Measurements from ENCODE around the gene RGS6. TPM values are rescaled to one million over a fixed set of nuclear protein-coding genes. Genes with fewer than 3 reads are reported as not detected.

The RGS6 gene
- total RNA-seq, 1 donor from 2014 or later: 5.2 TPM

- no peaks in the 10 kb centered on the region for H3K27me3 ChIP-seq (ENCODE audit: control insufficient read depth in 3 of 3, insufficient read depth in 3 of 3, low read length in 3 of 3)
These were observed 251.4 kb downstream of the RGS6 start for GRCh38 chr14:72183631-72184030.

GRCh38 chr14:72186523-72186922 lies 254.3 kb downstream of the RGS6 start:
- Histone ChIP-seq H3K4me1 (ENCODE audit: control insufficient read depth in 3 of 3, insufficient read depth in 3 of 3, low read length in 3 of 3) (peaks cover 0 to 3% (median 2%) of the 10 kb centered on the region in 3 donors), H3K27me3 (ENCODE audit: control insufficient read depth in 3 of 3, insufficient read depth in 3 of 3, low read length in 3 of 3) (no peaks in the 10 kb centered on the region), H3K36me3 (ENCODE audit: control insufficient read depth in 3 of 3, insufficient read depth in 3 of 3, low read length in 3 of 3) (no peaks in the 10 kb centered on the region), H3K4me3 (ENCODE audit: low read length in 3 of 3) (no peak overlapping the region), H3K9ac (ENCODE audit: low read depth in 1 of 3, low read length in 3 of 3) (no peak overlapping the region), H3K9me3 (ENCODE audit: control insufficient read depth in 3 of 3, low read length in 3 of 3) (no peaks in the 10 kb centered on the region), H3K27ac (ENCODE audit: low read depth, low read length) (no peak overlapping the region)

More at GRCh38 chr14:72183631-72184030, 251.4 kb downstream of the RGS6 start:
- no peaks in the 10 kb centered on the region for H3K36me3 ChIP-seq (ENCODE audit: control insufficient read depth in 3 of 3, insufficient read depth in 3 of 3, low read length in 3 of 3)
- no peak overlapping the region for H3K4me3 ChIP-seq (ENCODE audit: low read length in 3 of 3)
- no peak overlapping the region for H3K9ac ChIP-seq (ENCODE audit: low read depth in 1 of 3, low read length in 3 of 3)
- H3K9me3 ChIP-seq (ENCODE audit: control insufficient read depth in 3 of 3, low read length in 3 of 3): no peaks in the 10 kb centered on the region
- no peak overlapping the region for H3K27ac ChIP-seq (ENCODE audit: low read depth, low read length)
- peaks cover 0 to 2% (median 0%) of the 10 kb centered on the region in 3 donors for H3K4me1 ChIP-seq (ENCODE audit: control insufficient read depth in 3 of 3, insufficient read depth in 3 of 3, low read length in 3 of 3)

- Histone ChIP-seq H3K36me3 (ENCODE audit: control insufficient read depth in 3 of 3, insufficient read depth in 3 of 3, low read length in 3 of 3) (no peaks in the 10 kb centered on the region), H3K9me3 (ENCODE audit: control insufficient read depth in 3 of 3, low read length in 3 of 3) (no peaks in the 10 kb centered on the region), H3K4me3 (ENCODE audit: low read length in 3 of 3) (no peak overlapping the region), H3K27me3 (ENCODE audit: control insufficient read depth in 3 of 3, insufficient read depth in 3 of 3, low read length in 3 of 3) (no peaks in the 10 kb centered on the region), H3K9ac (ENCODE audit: low read depth in 1 of 3, low read length in 3 of 3) (no peak overlapping the region), H3K27ac (ENCODE audit: low read depth, low read length) (no peak overlapping the region), H3K4me1 (ENCODE audit: control insufficient read depth in 3 of 3, insufficient read depth in 3 of 3, low read length in 3 of 3) (peaks cover 0 to 3% (median 0%) of the 10 kb centered on the region in 3 donors)
These were observed 264.2 kb downstream of the RGS6 start for GRCh38 chr14:72196237-72197015.

- no peaks in the 10 kb centered on the region for H3K27me3 ChIP-seq (ENCODE audit: control insufficient read depth in 3 of 3, insufficient read depth in 3 of 3, low read length in 3 of 3)
- H3K4me3 ChIP-seq (ENCODE audit: low read length in 3 of 3): no peak overlapping the region
- no peaks in the 10 kb centered on the region for H3K9me3 ChIP-seq (ENCODE audit: control insufficient read depth in 3 of 3, low read length in 3 of 3)
- no peaks in the 10 kb centered on the region for H3K4me1 ChIP-seq (ENCODE audit: control insufficient read depth in 3 of 3, insufficient read depth in 3 of 3, low read length in 3 of 3)
- H3K27ac ChIP-seq (ENCODE audit: low read depth, low read length): no peak overlapping the region
- H3K9ac ChIP-seq (ENCODE audit: low read depth in 1 of 3, low read length in 3 of 3): no peak overlapping the region
- H3K36me3 ChIP-seq (ENCODE audit: control insufficient read depth in 3 of 3, insufficient read depth in 3 of 3, low read length in 3 of 3): no peaks in the 10 kb centered on the region
These were observed 269.4 kb downstream of the RGS6 start for GRCh38 chr14:72201645-72202044.

- Histone ChIP-seq H3K9ac (ENCODE audit: low read depth in 1 of 3, low read length in 3 of 3) (no peak overlapping the region), H3K27me3 (ENCODE audit: control insufficient read depth in 3 of 3, insufficient read depth in 3 of 3, low read length in 3 of 3) (no peaks in the 10 kb centered on the region), H3K36me3 (ENCODE audit: control insufficient read depth in 3 of 3, insufficient read depth in 3 of 3, low read length in 3 of 3) (no peaks in the 10 kb centered on the region), H3K9me3 (ENCODE audit: control insufficient read depth in 3 of 3, low read length in 3 of 3) (no peaks in the 10 kb centered on the region), H3K4me3 (ENCODE audit: low read length in 3 of 3) (no peak overlapping the region), H3K27ac (ENCODE audit: low read depth, low read length) (no peak overlapping the region), H3K4me1 (ENCODE audit: control insufficient read depth in 3 of 3, insufficient read depth in 3 of 3, low read length in 3 of 3) (no peaks in the 10 kb centered on the region)
These were observed 281.2 kb downstream of the RGS6 start for GRCh38 chr14:72213424-72213823.

GRCh38 chr14:72215080-72215479 lies 282.9 kb downstream of the RGS6 start:
- Histone ChIP-seq H3K9me3 (ENCODE audit: control insufficient read depth in 3 of 3, low read length in 3 of 3) (no peaks in the 10 kb centered on the region), H3K27me3 (ENCODE audit: control insufficient read depth in 3 of 3, insufficient read depth in 3 of 3, low read length in 3 of 3) (no peaks in the 10 kb centered on the region), H3K27ac (ENCODE audit: low read depth, low read length) (no peak overlapping the region), H3K4me1 (ENCODE audit: control insufficient read depth in 3 of 3, insufficient read depth in 3 of 3, low read length in 3 of 3) (no peaks in the 10 kb centered on the region), H3K36me3 (ENCODE audit: control insufficient read depth in 3 of 3, insufficient read depth in 3 of 3, low read length in 3 of 3) (no peaks in the 10 kb centered on the region), H3K9ac (ENCODE audit: low read depth in 1 of 3, low read length in 3 of 3) (no peak overlapping the region), H3K4me3 (ENCODE audit: low read length in 3 of 3) (no peak overlapping the region)

GRCh38 chr14:72217135-72217534 lies 284.9 kb downstream of the RGS6 start:
- Histone ChIP-seq H3K27me3 (ENCODE audit: control insufficient read depth in 3 of 3, insufficient read depth in 3 of 3, low read length in 3 of 3) (no peaks in the 10 kb centered on the region), H3K4me1 (ENCODE audit: control insufficient read depth in 3 of 3, insufficient read depth in 3 of 3, low read length in 3 of 3) (no peaks in the 10 kb centered on the region), H3K9me3 (ENCODE audit: control insufficient read depth in 3 of 3, low read length in 3 of 3) (peaks cover 0 to 3% (median 1%) of the 10 kb centered on the region in 3 donors), H3K27ac (ENCODE audit: low read depth, low read length) (no peak overlapping the region), H3K4me3 (ENCODE audit: low read length in 3 of 3) (no peak overlapping the region), H3K36me3 (ENCODE audit: control insufficient read depth in 3 of 3, insufficient read depth in 3 of 3, low read length in 3 of 3) (no peaks in the 10 kb centered on the region), H3K9ac (ENCODE audit: low read depth in 1 of 3, low read length in 3 of 3) (no peak overlapping the region)

- Histone ChIP-seq H3K27me3 (ENCODE audit: control insufficient read depth in 3 of 3, insufficient read depth in 3 of 3, low read length in 3 of 3) (no peaks in the 10 kb centered on the region), H3K4me1 (ENCODE audit: control insufficient read depth in 3 of 3, insufficient read depth in 3 of 3, low read length in 3 of 3) (no peaks in the 10 kb centered on the region), H3K4me3 (ENCODE audit: low read length in 3 of 3) (no peak overlapping the region), H3K9me3 (ENCODE audit: control insufficient read depth in 3 of 3, low read length in 3 of 3) (peaks cover 0 to 3% (median 2%) of the 10 kb centered on the region in 3 donors), H3K36me3 (ENCODE audit: control insufficient read depth in 3 of 3, insufficient read depth in 3 of 3, low read length in 3 of 3) (no peaks in the 10 kb centered on the region), H3K9ac (ENCODE audit: low read depth in 1 of 3, low read length in 3 of 3) (no peak overlapping the region), H3K27ac (ENCODE audit: low read depth, low read length) (no peak overlapping the region)
These were observed 289.8 kb downstream of the RGS6 start for GRCh38 chr14:72222046-72222445.

- no peak overlapping the region for H3K4me3 ChIP-seq (ENCODE audit: low read length in 3 of 3)
- H3K4me1 ChIP-seq (ENCODE audit: control insufficient read depth in 3 of 3, insufficient read depth in 3 of 3, low read length in 3 of 3): no peaks in the 10 kb centered on the region
- no peak overlapping the region for H3K9ac ChIP-seq (ENCODE audit: low read depth in 1 of 3, low read length in 3 of 3)
- H3K27ac ChIP-seq (ENCODE audit: low read depth, low read length): no peak overlapping the region
- no peaks in the 10 kb centered on the region for H3K9me3 ChIP-seq (ENCODE audit: control insufficient read depth in 3 of 3, low read length in 3 of 3)
- H3K36me3 ChIP-seq (ENCODE audit: control insufficient read depth in 3 of 3, insufficient read depth in 3 of 3, low read length in 3 of 3): peaks cover 0 to 2% (median 0%) of the 10 kb centered on the region in 3 donors
- H3K27me3 ChIP-seq (ENCODE audit: control insufficient read depth in 3 of 3, insufficient read depth in 3 of 3, low read length in 3 of 3): no peaks in the 10 kb centered on the region
These were observed 304.4 kb downstream of the RGS6 start for GRCh38 chr14:72236629-72237028.

- Histone ChIP-seq H3K4me1 (ENCODE audit: control insufficient read depth in 3 of 3, insufficient read depth in 3 of 3, low read length in 3 of 3) (no peaks in the 10 kb centered on the region), H3K9me3 (ENCODE audit: control insufficient read depth in 3 of 3, low read length in 3 of 3) (no peaks in the 10 kb centered on the region), H3K27ac (ENCODE audit: low read depth, low read length) (no peak overlapping the region), H3K27me3 (ENCODE audit: control insufficient read depth in 3 of 3, insufficient read depth in 3 of 3, low read length in 3 of 3) (no peaks in the 10 kb centered on the region), H3K9ac (ENCODE audit: low read depth in 1 of 3, low read length in 3 of 3) (no peak overlapping the region), H3K4me3 (ENCODE audit: low read length in 3 of 3) (no peak overlapping the region), H3K36me3 (ENCODE audit: control insufficient read depth in 3 of 3, insufficient read depth in 3 of 3, low read length in 3 of 3) (peaks cover 0 to 2% (median 0%) of the 10 kb centered on the region in 3 donors)
These were observed 305.8 kb downstream of the RGS6 start for GRCh38 chr14:72237722-72238666.

Data from skeletal muscle tissue (tissue), 4 donors.